ENCODE data around the gene TBC1D10A.

TBC1D10A gene

DNA sequence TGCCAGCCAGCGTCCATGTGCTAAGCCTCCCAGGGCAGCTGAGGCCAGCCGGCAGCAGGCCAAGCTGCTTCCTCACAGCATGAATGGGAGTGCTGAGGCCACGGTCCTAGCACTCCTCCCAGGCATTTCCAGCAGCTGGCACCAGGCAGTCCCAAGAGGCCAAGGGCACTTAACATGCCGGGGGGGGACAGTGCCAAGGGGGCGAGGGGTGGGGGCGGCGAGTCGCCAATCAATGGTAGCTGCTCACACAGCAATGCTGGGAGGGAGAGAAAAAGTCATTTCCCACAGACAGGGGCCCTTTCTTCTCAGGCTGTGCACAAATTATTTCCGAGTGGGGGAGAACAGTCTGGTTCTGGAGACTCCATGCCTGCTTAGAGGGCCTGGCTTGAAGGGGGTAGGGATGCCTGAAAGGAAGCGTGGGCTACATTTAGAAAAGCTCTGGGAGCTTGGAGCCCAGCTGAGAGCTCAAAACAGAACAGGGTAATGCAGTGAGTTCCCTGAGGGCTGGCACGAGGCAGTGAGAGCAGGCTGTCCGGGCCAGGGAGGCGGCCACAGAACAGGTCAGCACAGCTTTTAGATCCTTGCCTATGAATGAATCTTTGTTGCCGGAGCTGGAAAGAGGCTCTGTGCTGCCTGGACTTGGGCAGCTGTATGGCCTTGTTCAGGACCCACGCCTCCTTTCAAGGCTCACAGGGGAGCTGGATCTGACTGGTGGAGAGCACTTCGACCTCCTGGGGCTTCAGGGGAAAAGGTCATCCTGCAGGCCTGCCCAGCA lies 14.4 kb upstream of the TBC1D10A start:
- TF ChIP-seq CTCF (IDR thresholded peaks at IDR 0.05): no peak

- no peak for TF ChIP-seq CTCF (IDR thresholded peaks at IDR 0.05)
Observed at GRCh38 chr22:30338802-30339201, 12.1 kb upstream of the TBC1D10A start.

DNA sequence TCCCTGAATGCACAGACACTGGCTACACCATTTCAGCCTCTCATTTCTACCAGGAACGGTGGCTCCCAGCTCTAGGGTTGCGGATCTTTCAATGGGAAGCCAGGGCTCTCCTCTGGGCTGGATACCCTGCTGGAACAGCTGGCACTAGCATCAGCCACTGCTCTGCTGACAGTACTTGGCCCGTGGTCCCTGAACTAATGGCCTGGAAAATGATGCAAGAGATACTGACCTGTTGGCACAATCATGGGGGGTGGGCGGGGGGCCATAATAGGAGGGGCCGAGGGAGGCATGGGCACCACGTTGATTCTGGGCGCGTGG lies 10.7 kb upstream of the TBC1D10A start:
- no peak for TF ChIP-seq CTCF (IDR thresholded peaks at IDR 0.05)

DNA sequence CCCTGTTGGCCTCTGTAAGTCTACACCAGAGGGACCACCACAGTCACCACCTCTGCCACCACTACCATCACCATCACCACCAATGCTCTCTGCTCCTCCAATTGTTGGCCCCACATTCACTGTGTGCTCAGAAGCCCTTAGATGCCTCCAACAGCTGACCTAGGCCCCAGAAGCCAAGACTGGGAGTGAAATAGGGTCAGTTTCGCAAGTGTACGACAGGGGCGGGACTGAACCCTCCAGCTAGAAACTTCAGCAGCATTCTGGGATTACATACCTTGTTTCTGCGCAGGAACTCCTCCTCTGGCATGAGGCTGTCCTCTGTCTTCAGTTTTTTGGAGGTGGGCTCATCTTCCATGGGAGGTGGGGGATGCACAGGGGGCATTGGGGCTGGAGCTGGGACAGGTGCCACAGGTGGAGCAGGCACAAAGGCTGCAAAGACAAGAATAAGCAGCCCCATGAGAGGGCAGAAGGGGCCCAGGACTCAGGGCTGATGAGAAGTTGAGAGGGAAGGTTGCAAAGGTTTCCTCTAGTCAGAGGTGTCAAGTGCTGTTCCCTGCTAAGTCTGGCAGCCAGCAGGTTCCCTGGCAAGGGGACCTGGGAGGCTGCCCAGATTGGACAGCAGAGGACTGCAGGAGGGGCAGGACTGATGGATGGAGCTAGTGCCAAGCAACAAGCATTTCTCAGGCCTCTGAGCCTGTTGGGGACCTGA lies 10.2 kb upstream of the TBC1D10A start:
- TF ChIP-seq CTCF (IDR thresholded peaks at IDR 0.05): no peak

GRCh38 chr22:30335236-30335635 lies 8.5 kb upstream of the TBC1D10A start:
- TF ChIP-seq CTCF (IDR thresholded peaks at IDR 0.05): no peak

GRCh38 chr22:30334646-30335045 lies 7.9 kb upstream of the TBC1D10A start:
- TF ChIP-seq CTCF (IDR thresholded peaks at IDR 0.05): no peak

DNA sequence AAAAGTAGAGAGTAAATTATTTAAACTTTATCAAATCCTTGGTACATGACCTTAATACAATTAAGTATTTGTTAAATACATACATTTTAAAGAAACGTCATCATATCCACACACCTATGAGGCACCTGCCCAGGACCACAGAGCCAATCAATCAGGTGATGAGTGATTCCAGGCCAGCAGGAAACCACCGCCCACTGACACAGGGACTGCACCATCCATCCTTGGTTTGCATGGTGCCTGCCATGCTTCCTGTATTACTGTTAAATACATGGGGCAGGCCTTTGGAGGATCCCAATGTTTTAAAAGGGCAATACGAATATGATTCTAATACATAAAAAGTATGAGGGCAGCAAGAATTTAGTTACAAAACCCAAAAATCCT lies 7.0 kb upstream of the TBC1D10A start:
- no peak for TF ChIP-seq CTCF (IDR thresholded peaks at IDR 0.05)

Data from LNCAP (cell line).